Kidney (tissue), 14 donors: ENCODE data around the gene CHRM4. TPM values are rescaled to one million over a fixed set of nuclear protein-coding genes. Genes with fewer than 3 reads are reported as not detected.
A peak's percentile ranks its signal among the peaks of the same experiment; 100 is the strongest.

Source experiments
- DNase-seq, 5 donors: peaks; one replicate each; pipeline ENCODE4 v3.0.0-alpha.2; 2013 to 2020
- FAIRE-seq: peaks from 2 replicates; lab custom pipeline; 2012; peaks lifted over from hg19 to GRCh38; lab: Jason Lieb, UNC
- H3K27ac ChIP-seq, 2 donors: one replicate each; pipeline ENCODE4 v1.7.0; 2013; ENCODE audit warnings: low read depth in 2 of 2, low read length in 2 of 2, inconsistent platforms in 1 of 2
- H3K27me3 ChIP-seq: one replicate; pipeline ENCODE4 v1.7.1; 2013; ENCODE audit warnings: low read length, inconsistent platforms; ENCODE audit not compliant: control insufficient read depth, insufficient read depth
- H3K36me3 ChIP-seq, 3 donors: one replicate each; pipeline versions ENCODE4 v1.7.0 to v1.7.1; 2013; ENCODE audit warnings: low read length in 3 of 3, control low read depth in 1 of 3, inconsistent platforms in 1 of 3; ENCODE audit not compliant: insufficient read depth in 3 of 3, control insufficient read depth in 2 of 3
- H3K4me1 ChIP-seq, 3 donors: one replicate each; pipeline versions ENCODE4 v1.7.0 to v1.7.1; 2013; ENCODE audit warnings: low read length in 3 of 3, inconsistent platforms in 1 of 3, low read depth in 1 of 3; ENCODE audit not compliant: control insufficient read depth in 2 of 3, insufficient read depth in 2 of 3
- H3K4me3 ChIP-seq, 3 donors: one replicate each; pipeline versions ENCODE4 v1.7.0 to v1.8.1; 2013; ENCODE audit warnings: low read length in 3 of 3, control low read depth in 1 of 3, inconsistent platforms in 1 of 3
- H3K9ac ChIP-seq, 3 donors: one replicate each; pipeline versions ENCODE4 v1.7.0 to v1.7.1; 2013; ENCODE audit warnings: low read length in 3 of 3, control low read depth in 1 of 3, inconsistent platforms in 1 of 3
- H3K9me3 ChIP-seq, 3 donors: one replicate each; pipeline versions ENCODE4 v1.7.0 to v1.7.1; 2013; ENCODE audit warnings: low read length in 3 of 3, control low read depth in 1 of 3, inconsistent platforms in 1 of 3; ENCODE audit not compliant: control insufficient read depth in 2 of 3, insufficient read depth in 1 of 3
- intact Hi-C: fragments of 100-400 bp; cut with DNase I; formaldehyde crosslinking; loops from one replicate; pipeline ENCODE4 v1.11.1; 2022
- polyA plus RNA-seq: library from polyadenylated mRNA; stranded (reverse); fragments of 350-450 nt; fragmentation: Illumina TruSeq; extraction: RNeasy Lipid Tissue Mini Kit (QIAGEN cat#74804); gene quantifications from one replicate; pipeline ENCODE4 v1.2.3, GENCODE V29; 2014; ENCODE audit warnings: low read depth, low replicate concordance; ENCODE audit not compliant: insufficient read depth
- total RNA-seq: library from RNA; stranded (reverse); fragmentation: NEBNext Ultra II Directional; extraction: Animal tissue kit (Norgen Biotek cat#: 25700); gene quantifications from one replicate; pipeline ENCODE4 v1.2.1, GENCODE V29; 2021
- TF ChIP-seq, protein P1 (sequence below): IDR thresholded peaks from 3 replicates; pipeline ENCODE4 v1.5.1; 2012; ENCODE audit warnings: mild to moderate bottlenecking, moderate library complexity, borderline replicate concordance; ENCODE audit not compliant: insufficient read depth; ENCODE audit errors: extremely low read depth
- donor health status: control.
- donor health status: control.
- donor health status: control.
- donor health status: control.
- donor health status: control.
- donor health status: DM: yes; HTN: yes; CAD: no.
- donor health status: Normal renal cell carcinoma (clear cell type).

The CHRM4 gene
- total and polyA plus RNA-seq, 2 donors from 2014 or later = 0.16 TPM; not detected in 1

DNA sequence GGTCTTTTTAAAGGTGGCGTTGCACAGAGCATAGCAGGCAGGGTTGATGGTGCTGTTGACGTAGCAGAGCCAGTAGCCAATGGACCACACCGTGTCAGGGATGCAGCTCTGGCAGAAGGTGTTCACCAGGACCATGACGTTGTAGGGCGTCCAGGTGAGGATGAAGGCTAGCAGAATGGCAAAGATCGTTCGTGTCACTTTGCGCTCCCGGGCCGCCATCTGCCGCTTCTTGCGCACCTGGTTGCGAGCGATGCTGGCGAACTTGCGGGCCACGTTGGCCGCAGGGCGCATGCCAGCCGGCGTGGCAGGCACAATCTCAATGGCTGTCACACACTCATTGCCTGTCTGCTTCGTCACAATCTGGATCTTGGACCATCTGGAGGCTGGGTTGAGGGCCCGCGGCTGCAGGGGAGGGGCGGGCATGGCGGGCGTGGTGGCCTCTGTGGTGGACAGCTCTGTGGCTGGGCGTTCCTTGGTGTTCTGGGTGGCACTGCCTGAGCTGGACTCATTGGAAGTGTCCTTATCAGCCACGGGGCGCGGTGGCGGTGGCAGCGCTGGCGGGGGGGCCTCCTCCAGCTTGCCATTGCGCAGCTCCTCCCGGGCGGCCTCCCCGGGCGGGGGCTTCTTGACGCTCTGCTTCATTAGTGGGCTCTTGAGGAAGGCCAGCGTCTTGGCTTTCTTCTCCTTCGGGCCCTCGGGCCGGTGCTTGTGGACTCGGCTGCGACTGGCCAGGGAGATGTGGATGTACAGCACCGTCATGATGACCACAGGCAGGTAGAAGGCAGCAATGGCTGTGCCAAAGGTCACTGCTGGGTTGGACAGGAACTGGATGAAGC is 6.2 kb downstream of the CHRM4 start:
- no peak for FAIRE-seq
- Histone ChIP-seq H3K27ac (no peak overlapping the region), H3K9ac (no peak overlapping the region), H3K4me1 (peaks cover 0 to 16% (median 7%) of the 10 kb centered on the region in 3 donors), H3K36me3 (no peaks in the 10 kb centered on the region), H3K27me3 (peaks cover 8% of the 10 kb centered on the region), H3K9me3 (no peaks in the 10 kb centered on the region), H3K4me3 (no peak overlapping the region)
- TF ChIP-seq, protein P1, sequence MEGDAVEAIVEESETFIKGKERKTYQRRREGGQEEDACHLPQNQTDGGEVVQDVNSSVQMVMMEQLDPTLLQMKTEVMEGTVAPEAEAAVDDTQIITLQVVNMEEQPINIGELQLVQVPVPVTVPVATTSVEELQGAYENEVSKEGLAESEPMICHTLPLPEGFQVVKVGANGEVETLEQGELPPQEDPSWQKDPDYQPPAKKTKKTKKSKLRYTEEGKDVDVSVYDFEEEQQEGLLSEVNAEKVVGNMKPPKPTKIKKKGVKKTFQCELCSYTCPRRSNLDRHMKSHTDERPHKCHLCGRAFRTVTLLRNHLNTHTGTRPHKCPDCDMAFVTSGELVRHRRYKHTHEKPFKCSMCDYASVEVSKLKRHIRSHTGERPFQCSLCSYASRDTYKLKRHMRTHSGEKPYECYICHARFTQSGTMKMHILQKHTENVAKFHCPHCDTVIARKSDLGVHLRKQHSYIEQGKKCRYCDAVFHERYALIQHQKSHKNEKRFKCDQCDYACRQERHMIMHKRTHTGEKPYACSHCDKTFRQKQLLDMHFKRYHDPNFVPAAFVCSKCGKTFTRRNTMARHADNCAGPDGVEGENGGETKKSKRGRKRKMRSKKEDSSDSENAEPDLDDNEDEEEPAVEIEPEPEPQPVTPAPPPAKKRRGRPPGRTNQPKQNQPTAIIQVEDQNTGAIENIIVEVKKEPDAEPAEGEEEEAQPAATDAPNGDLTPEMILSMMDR = no peak
- DNase-seq = peak in 2 of 5 donors; percentile 45 to 67
- intact Hi-C loops = loop anchor here (10.0 kb wide), 1 partner anchor 149 kb away; no protein-coding TSS in a partner anchor

DNA sequence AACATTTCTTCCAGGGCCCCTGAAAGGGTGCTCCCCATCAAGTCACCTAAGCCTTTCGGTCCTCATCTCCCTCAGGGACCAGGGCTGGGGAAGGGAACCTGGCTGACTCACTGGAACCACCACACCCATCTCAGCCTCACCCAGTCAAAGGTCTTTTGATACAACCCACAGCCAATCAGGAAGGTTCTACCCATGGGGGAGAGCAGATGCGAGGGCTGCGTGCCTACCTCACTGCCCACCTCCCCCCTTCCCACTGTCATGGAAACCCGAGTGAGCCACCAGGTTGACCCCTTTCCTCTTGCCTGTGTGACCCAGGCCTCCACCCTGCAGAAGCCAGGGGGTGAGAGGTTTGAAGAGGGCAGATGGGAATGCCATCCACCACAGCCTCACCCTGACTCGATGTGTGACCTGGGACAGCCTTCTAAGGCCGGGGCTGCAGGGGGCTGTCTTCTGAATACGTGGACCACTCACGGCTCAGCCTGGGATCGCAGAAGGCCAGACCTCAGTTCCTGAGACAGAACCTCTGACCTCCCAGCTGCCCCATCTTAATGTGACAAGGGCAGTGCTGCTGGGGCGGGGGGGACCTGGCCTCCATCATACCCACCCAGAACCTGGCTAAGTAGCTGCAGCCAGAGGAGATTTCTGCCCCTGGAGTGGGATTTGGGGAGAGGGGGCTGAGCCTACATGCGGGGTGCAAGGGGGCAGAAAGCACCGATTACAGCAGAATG is 7.4 kb downstream of the CHRM4 start:
- FAIRE-seq (no peak), DNase-seq (peak in 2 of 5 donors; percentile 45 to 50)
- Histone ChIP-seq H3K27ac (no peak overlapping the region), H3K36me3 (no peaks in the 10 kb centered on the region), H3K4me3 (no peak overlapping the region), H3K9ac (no peak overlapping the region), H3K4me1 (peaks cover 0 to 8% (median 4%) of the 10 kb centered on the region in 3 donors), H3K9me3 (no peaks in the 10 kb centered on the region), H3K27me3 (peaks cover 3% of the 10 kb centered on the region)
- intact Hi-C loops = loop anchor here (10.0 kb wide), 1 partner anchor 151 kb away; no protein-coding TSS in a partner anchor
- TF ChIP-seq, protein P1 = no peak

DNA sequence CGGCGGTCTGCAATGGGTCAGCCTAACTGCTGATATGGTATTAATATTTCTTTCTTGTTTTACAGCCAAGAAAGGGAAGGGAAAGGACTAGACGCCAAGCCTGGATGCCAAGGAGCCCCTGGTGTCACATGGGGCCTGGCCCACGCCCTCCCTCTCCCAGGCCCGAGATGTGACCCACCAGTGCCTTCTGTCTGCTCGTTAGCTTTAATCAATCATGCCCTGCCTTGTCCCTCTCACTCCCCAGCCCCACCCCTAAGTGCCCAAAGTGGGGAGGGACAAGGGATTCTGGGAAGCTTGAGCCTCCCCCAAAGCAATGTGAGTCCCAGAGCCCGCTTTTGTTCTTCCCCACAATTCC is 8.2 kb downstream of the CHRM4 start:
- no peak overlapping the region for H3K9ac ChIP-seq
- intact Hi-C loops = loop anchor here (10.0 kb wide), 1 partner anchor 151 kb away; no protein-coding TSS in a partner anchor
- DNase-seq (no peak), FAIRE-seq (no peak)
- H3K4me3 ChIP-seq = no peak overlapping the region
- no peaks in the 10 kb centered on the region for H3K9me3 ChIP-seq
- peaks cover 0 to 8% (median 4%) of the 10 kb centered on the region in 3 donors for H3K4me1 ChIP-seq
- H3K27me3 ChIP-seq = no peaks in the 10 kb centered on the region
- H3K36me3 ChIP-seq = no peaks in the 10 kb centered on the region
- TF ChIP-seq, protein P1 = no peak
- H3K27ac ChIP-seq = no peak overlapping the region
